Effector memory CD4-positive, alpha-beta T cell (primary cell): ENCODE results near the gene LGSN.
"Not testable (repeated sequence)": the region's sequence is repeated elsewhere in the genome, so short reads cannot be mapped to it uniquely, and the experiment has no call there.

ENCODE experiments used
- DNase-seq, 3 donors: peaks; one replicate each; pipeline ENCODE4 v3.0.0-alpha.2; 2020
- H3K27ac ChIP-seq: 2 replicates; pipeline ENCODE4 v1.7.0; 2013; ENCODE audit warnings: mild to moderate bottlenecking, low read length, moderate library complexity; ENCODE audit not compliant: insufficient read depth, poor library complexity, severe bottlenecking
- H3K27me3 ChIP-seq: replicated peaks from 2 replicates; pipeline ENCODE4 v1.7.0; 2013; ENCODE audit warnings: mild to moderate bottlenecking, low read length; ENCODE audit not compliant: insufficient read depth, control insufficient read depth, poor library complexity, severe bottlenecking
- H3K36me3 ChIP-seq: 2 replicates; pipeline ENCODE4 v1.7.0; 2013; ENCODE audit warnings: mild to moderate bottlenecking, low read length, moderate library complexity; ENCODE audit not compliant: control insufficient read depth, insufficient read depth
- H3K4me1 ChIP-seq: 2 replicates; pipeline ENCODE4 v1.7.0; 2013; ENCODE audit warnings: low read length, mild to moderate bottlenecking; ENCODE audit not compliant: control insufficient read depth, insufficient read depth, poor library complexity, severe bottlenecking
- H3K4me3 ChIP-seq: 2 replicates; pipeline ENCODE4 v1.7.0; 2013; ENCODE audit warnings: low read length, low read depth, mild to moderate bottlenecking; ENCODE audit not compliant: insufficient read depth, poor library complexity, severe bottlenecking
- H3K9me3 ChIP-seq: 2 replicates; pipeline ENCODE4 v1.7.0; 2013; ENCODE audit warnings: mild to moderate bottlenecking, low read length, moderate library complexity; ENCODE audit not compliant: control insufficient read depth
- total RNA-seq, 3 donors: gene quantifications; one replicate each; lab custom pipeline; 2026; lab: John Stamatoyannopoulos, UW

Gene LGSN
- 0.09 to 0.19 (median 0.17) reads per million in 3 donors for total RNA-seq

GRCh38 chr6:63319939-63320338, at the start of gene LGSN:
Gene LGSN (minus strand): TSS chr6:63319983. CDS start chr6:63319943, 40 bp downstream.
- H3K27ac ChIP-seq: no peak within 1 kb of the TSS
- no peaks in the 10 kb centered on the region for H3K9me3 ChIP-seq
- H3K36me3 ChIP-seq: no peaks in the 10 kb centered on the region
- no peak for DNase-seq
- no peaks in the 10 kb centered on the region for H3K4me1 ChIP-seq
- H3K27me3 ChIP-seq: no peaks in the 10 kb centered on the region
- H3K4me3 ChIP-seq: no peak within 1 kb of the TSS

- DNase-seq: no peak
- H3K4me3 ChIP-seq: no peak overlapping the region
- no peaks in the 10 kb centered on the region for H3K9me3 ChIP-seq
- H3K4me1 ChIP-seq: no peaks in the 10 kb centered on the region
- no peaks in the 10 kb centered on the region for H3K36me3 ChIP-seq
- H3K27ac ChIP-seq: no peak overlapping the region
- no peaks in the 10 kb centered on the region for H3K27me3 ChIP-seq
These were observed 48.6 kb upstream of the LGSN start for GRCh38 chr6:63368347-63368746.

GRCh38 chr6:63362500-63363120, 42.8 kb upstream of the LGSN start:
- not testable (repeated sequence) for H3K9me3 ChIP-seq, H3K27ac ChIP-seq, H3K4me1 ChIP-seq, H3K4me3 ChIP-seq, H3K27me3 ChIP-seq, H3K36me3 ChIP-seq, DNase-seq

GRCh38 chr6:63357384-63357783, 37.6 kb upstream of the LGSN start:
- not testable (repeated sequence) for H3K4me1 ChIP-seq, H3K27ac ChIP-seq, DNase-seq, H3K27me3 ChIP-seq, H3K9me3 ChIP-seq, H3K36me3 ChIP-seq, H3K4me3 ChIP-seq

- H3K4me3 ChIP-seq: no peak overlapping the region
- no peaks in the 10 kb centered on the region for H3K36me3 ChIP-seq
- no peak overlapping the region for H3K27ac ChIP-seq
- no peak for DNase-seq
- H3K9me3 ChIP-seq: no peaks in the 10 kb centered on the region
- no peaks in the 10 kb centered on the region for H3K4me1 ChIP-seq
- no peaks in the 10 kb centered on the region for H3K27me3 ChIP-seq
These were observed 35.8 kb upstream of the LGSN start for GRCh38 chr6:63355632-63356031.

- H3K4me1 ChIP-seq: no peaks in the 10 kb centered on the region
- no peaks in the 10 kb centered on the region for H3K9me3 ChIP-seq
- H3K27ac ChIP-seq: no peak overlapping the region
- no peaks in the 10 kb centered on the region for H3K36me3 ChIP-seq
- H3K27me3 ChIP-seq: no peaks in the 10 kb centered on the region
- no peak for DNase-seq
- H3K4me3 ChIP-seq: no peak overlapping the region
These were observed 33.5 kb upstream of the LGSN start for GRCh38 chr6:63353286-63353630.

GRCh38 chr6:63352544-63353285, 32.9 kb upstream of the LGSN start:
- Histone ChIP-seq H3K27ac (no peak overlapping the region), H3K4me3 (no peak overlapping the region)

GRCh38 chr6:63352069-63352543, 32.3 kb upstream of the LGSN start:
- Histone ChIP-seq H3K4me1 (no peaks in the 10 kb centered on the region), H3K36me3 (no peaks in the 10 kb centered on the region), H3K9me3 (no peaks in the 10 kb centered on the region), H3K27me3 (no peaks in the 10 kb centered on the region), H3K27ac (no peak overlapping the region), H3K4me3 (no peak overlapping the region)
- DNase-seq: no peak

More at GRCh38 chr6:63352544-63353285, 32.9 kb upstream of the LGSN start:
- H3K27me3 ChIP-seq: no peaks in the 10 kb centered on the region
- no peaks in the 10 kb centered on the region for H3K4me1 ChIP-seq
- DNase-seq: no peak
- no peaks in the 10 kb centered on the region for H3K36me3 ChIP-seq
- no peaks in the 10 kb centered on the region for H3K9me3 ChIP-seq

- H3K4me3 ChIP-seq: no peak overlapping the region
- H3K27me3 ChIP-seq: no peaks in the 10 kb centered on the region
- H3K9me3 ChIP-seq: no peaks in the 10 kb centered on the region
- H3K4me1 ChIP-seq: no peaks in the 10 kb centered on the region
- H3K27ac ChIP-seq: no peak overlapping the region
- H3K36me3 ChIP-seq: no peaks in the 10 kb centered on the region
- no peak for DNase-seq
These were observed 29.6 kb upstream of the LGSN start for GRCh38 chr6:63349401-63349800.

GRCh38 chr6:63348836-63349235, 29.1 kb upstream of the LGSN start:
- no peak for DNase-seq
- H3K4me1 ChIP-seq: no peaks in the 10 kb centered on the region
- H3K4me3 ChIP-seq: no peak overlapping the region
- no peaks in the 10 kb centered on the region for H3K9me3 ChIP-seq
- H3K27ac ChIP-seq: no peak overlapping the region
- no peaks in the 10 kb centered on the region for H3K36me3 ChIP-seq
- H3K27me3 ChIP-seq: no peaks in the 10 kb centered on the region
